Panc1 (cell line): Measurements from ENCODE around the gene GRPEL2.

ENCODE experiments used
- CTCF ChIP-seq: fragments of 450-650 bp; IDR thresholded peaks from 2 replicates; pipeline ENCODE4 v1.5.1; 2017; ENCODE audit warnings: mild to moderate bottlenecking
- REST ChIP-seq, 2 experiments: IDR thresholded peaks; 2 replicates each; pipeline ENCODE4 v1.6.1; 2011 to 2012; ENCODE audit warnings: low read depth in 2 of 2, control low read depth in 1 of 2, low read length in 1 of 2, mild to moderate bottlenecking in 1 of 2, moderate library complexity in 1 of 2; ENCODE audit not compliant: insufficient read depth in 1 of 2
- SIN3A ChIP-seq: IDR thresholded peaks from 2 replicates; pipeline ENCODE4 v1.6.1; 2012; ENCODE audit warnings: low read depth, mild to moderate bottlenecking, low read length, moderate library complexity, borderline replicate concordance; ENCODE audit not compliant: insufficient read depth
- TCF7L2 ChIP-seq: IDR thresholded peaks from 2 replicates; pipeline ENCODE4 v1.6.1; 2011; ENCODE audit warnings: mild to moderate bottlenecking, low read depth, low read length, inconsistent platforms

DNA sequence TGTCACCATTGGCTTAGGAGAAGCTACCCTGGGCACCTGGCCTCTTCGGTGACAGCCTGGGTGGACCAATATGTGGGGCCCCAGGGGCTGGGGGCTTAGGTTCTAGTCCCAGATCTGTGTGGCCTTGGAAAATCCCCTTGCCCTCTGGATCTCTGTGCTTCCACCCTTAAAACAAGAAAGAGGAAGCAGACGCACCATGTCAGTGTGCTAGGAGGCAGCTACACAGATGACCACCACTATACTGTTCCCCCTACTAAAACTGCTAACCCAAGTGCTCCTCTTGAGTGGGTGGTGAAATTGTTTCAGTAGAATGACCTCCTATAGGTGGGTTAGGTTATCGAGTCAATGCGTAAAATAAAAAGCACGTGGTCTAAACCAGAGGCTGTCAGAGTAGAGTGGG, 42.7 kb upstream of the GRPEL2 start:
- TF ChIP-seq CTCF (no peak), TCF7L2 (no peak), REST (IDR thresholded peaks at IDR 0.05; ENCODE audit: insufficient read depth in 1 of 2, low read depth in 2 of 2, low read length in 1 of 2) (no peak), SIN3A (no peak)
